NCI-H748 treated with DMSO at 0.1 percent for 48 hours (cell line): Measurements from ENCODE around the gene SARNP.
"Not testable (repeated sequence)": the region's sequence is repeated elsewhere in the genome, so short reads cannot be mapped to it uniquely, and the experiment has no call there.

Experiments
- DNase-seq: peaks from one replicate; lab custom pipeline; 2025; lab: John Stamatoyannopoulos, UW

The SARNP gene

GRCh38 chr12:55839345-55840140 lies 22.0 kb upstream of the SARNP start:
- DNase-seq: no peak

- no peak for DNase-seq
Observed at GRCh38 chr12:55838361-55838760, 20.8 kb upstream of the SARNP start.

- DNase-seq: not testable (repeated sequence)
Observed at GRCh38 chr12:55834400-55834799, 16.9 kb upstream of the SARNP start.

- DNase-seq: no peak
Observed at GRCh38 chr12:55833056-55833455, 15.5 kb upstream of the SARNP start.

- no peak for DNase-seq
Observed at GRCh38 chr12:55831447-55831815, 13.9 kb upstream of the SARNP start.

- peak; percentile 74 for DNase-seq
Observed at GRCh38 chr12:55830601-55831446, 13.3 kb upstream of the SARNP start.

- peak; percentile 74 for DNase-seq
Observed at GRCh38 chr12:55829967-55830600, 12.6 kb upstream of the SARNP start.

GRCh38 chr12:55828357-55828756 lies 10.8 kb upstream of the SARNP start:
- DNase-seq: no peak

GRCh38 chr12:55827806-55828205 lies 10.3 kb upstream of the SARNP start:
- no peak for DNase-seq

GRCh38 chr12:55824726-55825125 lies 7.2 kb upstream of the SARNP start:
- DNase-seq: no peak

- DNase-seq: no peak
Observed at GRCh38 chr12:55823419-55823818, 5.9 kb upstream of the SARNP start.

GRCh38 chr12:55822228-55822627 lies 4.7 kb upstream of the SARNP start:
- no peak for DNase-seq

GRCh38 chr12:55820679-55821078 lies 3.2 kb upstream of the SARNP start:
- no peak for DNase-seq

GRCh38 chr12:55818886-55819285 lies 1.4 kb upstream of the SARNP start:
- DNase-seq: no peak

GRCh38 chr12:55818140-55818728 lies 710 bp upstream of the SARNP start:
- DNase-seq: no peak

- DNase-seq: no peak
Observed at GRCh38 chr12:55816881-55817344, 611 bp downstream of the SARNP start.

GRCh38 chr12:55815473-55815872 lies 2.1 kb downstream of the SARNP start:
- DNase-seq: no peak

GRCh38 chr12:55814257-55814656 lies 3.3 kb downstream of the SARNP start:
- DNase-seq: no peak

- DNase-seq: no peak
Observed at GRCh38 chr12:55812088-55812487, 5.4 kb downstream of the SARNP start.

GRCh38 chr12:55809274-55809673 lies 8.2 kb downstream of the SARNP start:
- DNase-seq: no peak

GRCh38 chr12:55806982-55807381 lies 10.5 kb downstream of the SARNP start:
- DNase-seq: no peak

GRCh38 chr12:55797550-55797949 lies 20.0 kb downstream of the SARNP start:
- no peak for DNase-seq
